Progenitor cell of endocrine pancreas (in vitro differentiated cells): ENCODE results near the gene CMC4. TPM values are rescaled to one million over a fixed set of nuclear protein-coding genes. Genes with fewer than 3 reads are reported as not detected.

ENCODE experiments used
- total RNA-seq: library from RNA; stranded (reverse); gene quantifications from 2 replicates; pipeline ENCODE4 v1.2.1, GENCODE V29; 2021

CMC4 gene
- total RNA-seq, 1 donor from 2014 or later, result 4.3 TPM

Other genes with a start within 250 kb of the CMC4 start
- gene SMIM9, start 236.5 kb downstream of the CMC4 start, total RNA-seq, result not detected in 2 replicates
- gene F8A1, start 184.8 kb downstream of the CMC4 start, total RNA-seq, result 18.6 and 18.8 TPM in 2 replicates
- 2.7 and 3.4 TPM in 2 replicates for gene F8, start 48.4 kb downstream of the CMC4 start, total RNA-seq
- 87.8 and 92.8 TPM in 2 replicates for gene FUNDC2, start 44.3 kb downstream of the CMC4 start, total RNA-seq
- gene MTCP1, start within 50 bp of the CMC4 start, total RNA-seq, result 13.0 and 15.4 TPM in 2 replicates
- gene BRCC3, start 372 bp upstream of the CMC4 start, total RNA-seq, result 31.4 and 35.6 TPM in 2 replicates
- 50.8 and 55.0 TPM in 2 replicates for gene VBP1, start 145.3 kb upstream of the CMC4 start, total RNA-seq
- 4.6 and 4.8 TPM in 2 replicates for gene RAB39B, start 193.4 kb upstream of the CMC4 start, total RNA-seq